ENCODE measurements around the gene SMIM41. TPM values are rescaled to one million over a fixed set of nuclear protein-coding genes. Genes with fewer than 3 reads are reported as not detected.

The SMIM41 gene
- polyA plus RNA-seq, 1 donor (not counting 4 experiments of a cell fraction or from before 2014, with no cell fraction given): not detected

GRCh38 chr12:52084491-52085231 is 5.2 kb downstream of the SMIM41 start:
- dilution Hi-C loops (cut with MboI; ENCODE audit: extremely low pct_ligation_motif_present, low sequenced_read_pairs): no loop called here
- no peak for TF ChIP-seq EZH2 (IDR thresholded peaks at IDR 0.05; ENCODE audit: low read length)
- no peak for TF ChIP-seq CTCF (optimal IDR thresholded peaks at IDR 0.05 in 1 of 3, IDR thresholded peaks at IDR 0.05 in 1 of 3, conservative IDR thresholded peaks at IDR 0.05 in 1 of 3; ENCODE audit: extremely low read depth in 1 of 3, insufficient read depth in 2 of 3, low read length in 3 of 3)
- FAIRE-seq: no peak

GRCh38 chr12:52085682-52086180 is 6.2 kb downstream of the SMIM41 start:
- Histone ChIP-seq H3K27ac (ENCODE audit: control insufficient read depth, insufficient read depth, low read length) (no peak overlapping the region), H3K9me1 (ENCODE audit: control insufficient read depth, extremely low read depth, insufficient read depth, low read length) (no peaks in the 10 kb centered on the region), H4K20me1 (ENCODE audit: control insufficient read depth, extremely low read depth, insufficient read depth, low read length) (peaks cover 3% of the 10 kb centered on the region), H3K4me3 (ENCODE audit: control insufficient read depth in 2 of 3, extremely low read depth in 1 of 3, insufficient read depth in 2 of 3, low read depth in 1 of 3, low read length in 3 of 3) (no peak overlapping the region), H3K9me3 (ENCODE audit: control insufficient read depth, low read depth, low read length) (no peaks in the 10 kb centered on the region), H2AFZ (ENCODE audit: control insufficient read depth, low read length) (no peak overlapping the region), H3K4me1 (ENCODE audit: control insufficient read depth, extremely low read depth, insufficient read depth, low read length) (no peaks in the 10 kb centered on the region), H3K36me3 (ENCODE audit: control insufficient read depth in 2 of 2, extremely low read depth in 1 of 2, insufficient read depth in 2 of 2, low read length in 2 of 2) (no peaks in the 10 kb centered on the region), H3K9ac (ENCODE audit: control insufficient read depth, extremely low read depth, insufficient read depth, low read length) (no peak overlapping the region), H3K4me2 (ENCODE audit: control insufficient read depth, extremely low read depth, insufficient read depth, low read depth, low read length) (no peak overlapping the region), H3K27me3 (ENCODE audit: control insufficient read depth, extremely low read depth, insufficient read depth, low read length) (peaks cover 36% of the 10 kb centered on the region), H3K79me2 (ENCODE audit: control insufficient read depth, insufficient read depth, low read length) (no peaks in the 10 kb centered on the region)
- FAIRE-seq: no peak
- no peak for DNase-seq (ENCODE audit: low read depth, low spot score)
- dilution Hi-C loops (cut with MboI; ENCODE audit: extremely low pct_ligation_motif_present, low sequenced_read_pairs): no loop called here
- TF ChIP-seq EZH2 (IDR thresholded peaks at IDR 0.05; ENCODE audit: low read length) (no peak), CTCF (optimal IDR thresholded peaks at IDR 0.05 in 1 of 3, IDR thresholded peaks at IDR 0.05 in 1 of 3, conservative IDR thresholded peaks at IDR 0.05 in 1 of 3; ENCODE audit: extremely low read depth in 1 of 3, insufficient read depth in 2 of 3, low read length in 3 of 3) (no peak)

More at GRCh38 chr12:52084491-52085231, 5.2 kb downstream of the SMIM41 start:
- no peak overlapping the region for H3K9ac ChIP-seq (ENCODE audit: control insufficient read depth, extremely low read depth, insufficient read depth, low read length)
- H3K9me1 ChIP-seq (ENCODE audit: control insufficient read depth, extremely low read depth, insufficient read depth, low read length): no peaks in the 10 kb centered on the region
- DNase-seq (ENCODE audit: low read depth, low spot score): no peak
- H3K4me1 ChIP-seq (ENCODE audit: control insufficient read depth, extremely low read depth, insufficient read depth, low read length): no peaks in the 10 kb centered on the region
- no peaks in the 10 kb centered on the region for H3K9me3 ChIP-seq (ENCODE audit: control insufficient read depth, low read depth, low read length)
- H4K20me1 ChIP-seq (ENCODE audit: control insufficient read depth, extremely low read depth, insufficient read depth, low read length): peaks cover 3% of the 10 kb centered on the region
- H3K27me3 ChIP-seq (ENCODE audit: control insufficient read depth, extremely low read depth, insufficient read depth, low read length): peaks cover 31% of the 10 kb centered on the region
- H3K4me3 ChIP-seq (ENCODE audit: control insufficient read depth in 2 of 3, extremely low read depth in 1 of 3, insufficient read depth in 2 of 3, low read depth in 1 of 3, low read length in 3 of 3): no peak overlapping the region
- no peak overlapping the region for H2AFZ ChIP-seq (ENCODE audit: control insufficient read depth, low read length)
- H3K79me2 ChIP-seq (ENCODE audit: control insufficient read depth, insufficient read depth, low read length): no peaks in the 10 kb centered on the region
- H3K4me2 ChIP-seq (ENCODE audit: control insufficient read depth, extremely low read depth, insufficient read depth, low read depth, low read length): no peak overlapping the region
- H3K27ac ChIP-seq (ENCODE audit: control insufficient read depth, insufficient read depth, low read length): no peak overlapping the region
- H3K36me3 ChIP-seq (ENCODE audit: control insufficient read depth in 2 of 2, extremely low read depth in 1 of 2, insufficient read depth in 2 of 2, low read length in 2 of 2): no peaks in the 10 kb centered on the region

Data from keratinocyte (primary cell).